Measurements from ENCODE around the gene ZHX3.

The ZHX3 gene

DNA sequence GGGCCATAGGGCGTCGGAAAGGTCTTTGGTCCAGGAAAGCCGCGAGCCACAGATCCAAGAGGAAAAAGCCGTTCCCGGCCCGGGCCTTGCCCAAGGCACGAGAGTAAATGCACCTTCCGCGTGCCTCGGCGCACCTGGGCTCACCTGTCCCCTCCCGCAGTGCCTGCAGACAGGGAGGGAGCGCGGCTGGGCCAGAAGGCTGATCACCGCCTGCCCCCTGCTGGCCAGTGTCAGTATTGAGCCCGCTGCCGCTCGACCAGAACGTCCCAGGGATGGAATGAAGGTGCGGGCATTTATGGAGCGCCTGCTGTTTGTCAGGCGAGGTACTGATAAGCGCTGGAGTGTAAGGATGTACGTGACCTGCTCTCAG lies 22.4 kb upstream of the ZHX3 start:
- H3K4me2 ChIP-seq (ENCODE audit: low read depth, low read length, poor library complexity, severe bottlenecking) = peak overlapping the region; percentile 7
- no peaks in the 10 kb centered on the region for H4K20me1 ChIP-seq (ENCODE audit: insufficient read depth, low read length, poor library complexity, severe bottlenecking)
- H3K79me2 ChIP-seq (ENCODE audit: insufficient read depth, low read length) = no peaks in the 10 kb centered on the region
- H3F3A ChIP-seq (ENCODE audit: low read depth) = no peaks in the 10 kb centered on the region
- H3K9ac ChIP-seq (ENCODE audit: low read depth, low read length, poor library complexity, severe bottlenecking) = no peak overlapping the region
- H3K36me3 ChIP-seq (ENCODE audit: insufficient read depth, low read length) = no peaks in the 10 kb centered on the region
- H3K9me2 ChIP-seq (replicated peaks; ENCODE audit: low read depth, low read length) = no peaks in the 10 kb centered on the region
- no peak overlapping the region for H2AFZ ChIP-seq (ENCODE audit: low read length)
- H3K4me1 ChIP-seq (ENCODE audit: insufficient read depth, low read length, poor library complexity, severe bottlenecking) = no peaks in the 10 kb centered on the region
- TF ChIP-seq, protein P1, sequence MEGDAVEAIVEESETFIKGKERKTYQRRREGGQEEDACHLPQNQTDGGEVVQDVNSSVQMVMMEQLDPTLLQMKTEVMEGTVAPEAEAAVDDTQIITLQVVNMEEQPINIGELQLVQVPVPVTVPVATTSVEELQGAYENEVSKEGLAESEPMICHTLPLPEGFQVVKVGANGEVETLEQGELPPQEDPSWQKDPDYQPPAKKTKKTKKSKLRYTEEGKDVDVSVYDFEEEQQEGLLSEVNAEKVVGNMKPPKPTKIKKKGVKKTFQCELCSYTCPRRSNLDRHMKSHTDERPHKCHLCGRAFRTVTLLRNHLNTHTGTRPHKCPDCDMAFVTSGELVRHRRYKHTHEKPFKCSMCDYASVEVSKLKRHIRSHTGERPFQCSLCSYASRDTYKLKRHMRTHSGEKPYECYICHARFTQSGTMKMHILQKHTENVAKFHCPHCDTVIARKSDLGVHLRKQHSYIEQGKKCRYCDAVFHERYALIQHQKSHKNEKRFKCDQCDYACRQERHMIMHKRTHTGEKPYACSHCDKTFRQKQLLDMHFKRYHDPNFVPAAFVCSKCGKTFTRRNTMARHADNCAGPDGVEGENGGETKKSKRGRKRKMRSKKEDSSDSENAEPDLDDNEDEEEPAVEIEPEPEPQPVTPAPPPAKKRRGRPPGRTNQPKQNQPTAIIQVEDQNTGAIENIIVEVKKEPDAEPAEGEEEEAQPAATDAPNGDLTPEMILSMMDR (conservative IDR thresholded peaks at IDR 0.05; ENCODE audit: low read length) = peak; percentile 97
- TF ChIP-seq EZH2phosphoT487 (IDR thresholded peaks at IDR 0.05; ENCODE audit: borderline replicate concordance) = no peak
- no peak overlapping the region for H3K4me3 ChIP-seq (ENCODE audit: low read length, poor library complexity, severe bottlenecking)
- H3K9me3 ChIP-seq (ENCODE audit: insufficient read depth, low read depth, low read length) = no peaks in the 10 kb centered on the region
- H3K27me3 ChIP-seq (ENCODE audit: insufficient read depth, low read length, poor library complexity, severe bottlenecking) = no peaks in the 10 kb centered on the region

DNA sequence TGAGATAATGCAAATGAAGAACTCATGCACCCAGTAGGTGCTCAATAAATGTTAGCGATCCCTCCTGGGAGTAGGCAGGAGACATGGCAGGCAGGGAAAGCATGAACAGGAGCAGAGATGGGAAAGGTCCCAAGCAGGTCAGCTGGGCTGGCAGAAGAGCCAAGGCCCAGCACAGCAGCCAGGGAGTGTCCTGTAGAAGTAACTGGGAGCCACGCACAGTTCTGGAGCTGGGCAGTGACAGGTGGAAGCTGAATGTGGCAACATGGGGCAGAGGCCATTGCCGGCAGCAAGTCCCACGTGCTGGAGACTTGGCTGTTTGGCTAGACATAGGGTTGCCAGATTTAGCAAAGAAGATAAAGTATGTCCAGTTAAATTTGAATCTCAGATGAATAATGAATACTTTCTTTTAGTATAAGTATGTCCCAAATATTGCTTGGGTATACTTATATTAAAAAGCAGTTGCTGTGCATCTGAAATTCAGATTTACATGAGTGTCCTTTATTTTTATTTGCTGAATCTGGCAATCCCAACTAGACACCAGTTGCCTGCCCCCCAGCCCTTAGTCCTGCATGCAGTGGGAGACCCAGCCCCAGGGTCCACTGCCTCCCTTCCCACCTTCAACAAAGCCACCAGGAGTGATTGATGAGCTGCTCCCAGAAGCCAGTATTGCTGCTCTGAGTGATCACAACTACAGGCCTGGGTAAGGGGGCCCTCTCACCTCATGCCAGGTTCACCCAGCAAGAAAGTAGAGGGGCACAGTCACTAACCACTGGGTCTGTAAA lies 19.4 kb upstream of the ZHX3 start:
- Histone ChIP-seq H3K27me3 (ENCODE audit: insufficient read depth, low read length, poor library complexity, severe bottlenecking) (no peaks in the 10 kb centered on the region), H3F3A (ENCODE audit: low read depth) (no peaks in the 10 kb centered on the region), H3K9ac (ENCODE audit: low read depth, low read length, poor library complexity, severe bottlenecking) (no peak overlapping the region), H3K4me3 (ENCODE audit: low read length, poor library complexity, severe bottlenecking) (no peak overlapping the region), H3K4me2 (ENCODE audit: low read depth, low read length, poor library complexity, severe bottlenecking) (no peak overlapping the region), H3K79me2 (ENCODE audit: insufficient read depth, low read length) (no peaks in the 10 kb centered on the region), H4K20me1 (ENCODE audit: insufficient read depth, low read length, poor library complexity, severe bottlenecking) (no peaks in the 10 kb centered on the region), H3K9me3 (ENCODE audit: insufficient read depth, low read depth, low read length) (no peaks in the 10 kb centered on the region), H2AFZ (ENCODE audit: low read length) (no peak overlapping the region), H3K36me3 (ENCODE audit: insufficient read depth, low read length) (no peaks in the 10 kb centered on the region), H3K9me2 (replicated peaks; ENCODE audit: low read depth, low read length) (no peaks in the 10 kb centered on the region), H3K4me1 (ENCODE audit: insufficient read depth, low read length, poor library complexity, severe bottlenecking) (no peaks in the 10 kb centered on the region)
- TF ChIP-seq, protein P1 (conservative IDR thresholded peaks at IDR 0.05; ENCODE audit: low read length) = no peak
- TF ChIP-seq EZH2phosphoT487 (IDR thresholded peaks at IDR 0.05; ENCODE audit: borderline replicate concordance) = no peak

DNA sequence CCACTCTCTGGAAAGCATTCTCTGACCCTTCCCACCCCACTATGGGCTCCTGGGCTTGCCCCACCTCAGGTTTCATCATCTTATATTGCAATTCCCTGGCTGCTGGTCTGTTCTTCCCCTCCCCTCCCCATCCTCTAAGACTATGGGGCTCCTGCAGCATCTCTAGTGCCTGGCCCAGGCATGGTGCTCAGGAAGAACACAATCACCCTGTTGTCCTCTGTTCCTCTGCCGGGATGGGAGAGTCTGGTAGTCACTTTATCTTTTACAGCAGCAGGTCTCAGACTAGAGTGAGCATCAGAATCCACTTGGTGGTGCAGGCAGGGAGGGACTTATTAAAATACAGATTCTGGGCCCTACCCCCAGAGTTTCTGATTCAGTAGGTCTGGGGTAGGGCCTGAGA lies 18.1 kb upstream of the ZHX3 start:
- no peaks in the 10 kb centered on the region for H3K9me3 ChIP-seq (ENCODE audit: insufficient read depth, low read depth, low read length)
- H3K4me1 ChIP-seq (ENCODE audit: insufficient read depth, low read length, poor library complexity, severe bottlenecking) = peaks cover 1% of the 10 kb centered on the region
- H3F3A ChIP-seq (ENCODE audit: low read depth) = no peaks in the 10 kb centered on the region
- H3K36me3 ChIP-seq (ENCODE audit: insufficient read depth, low read length) = no peaks in the 10 kb centered on the region
- no peaks in the 10 kb centered on the region for H3K9me2 ChIP-seq (replicated peaks; ENCODE audit: low read depth, low read length)
- no peaks in the 10 kb centered on the region for H3K27me3 ChIP-seq (ENCODE audit: insufficient read depth, low read length, poor library complexity, severe bottlenecking)
- no peak overlapping the region for H2AFZ ChIP-seq (ENCODE audit: low read length)
- no peak overlapping the region for H3K9ac ChIP-seq (ENCODE audit: low read depth, low read length, poor library complexity, severe bottlenecking)
- H3K79me2 ChIP-seq (ENCODE audit: insufficient read depth, low read length) = no peaks in the 10 kb centered on the region
- TF ChIP-seq, protein P1 (conservative IDR thresholded peaks at IDR 0.05; ENCODE audit: low read length) = no peak
- no peak for TF ChIP-seq EZH2phosphoT487 (IDR thresholded peaks at IDR 0.05; ENCODE audit: borderline replicate concordance)
- no peak overlapping the region for H3K4me3 ChIP-seq (ENCODE audit: low read length, poor library complexity, severe bottlenecking)
- H4K20me1 ChIP-seq (ENCODE audit: insufficient read depth, low read length, poor library complexity, severe bottlenecking) = no peaks in the 10 kb centered on the region
- H3K4me2 ChIP-seq (ENCODE audit: low read depth, low read length, poor library complexity, severe bottlenecking) = no peak overlapping the region
